ENCODE results near the gene MYO1D.

DNA sequence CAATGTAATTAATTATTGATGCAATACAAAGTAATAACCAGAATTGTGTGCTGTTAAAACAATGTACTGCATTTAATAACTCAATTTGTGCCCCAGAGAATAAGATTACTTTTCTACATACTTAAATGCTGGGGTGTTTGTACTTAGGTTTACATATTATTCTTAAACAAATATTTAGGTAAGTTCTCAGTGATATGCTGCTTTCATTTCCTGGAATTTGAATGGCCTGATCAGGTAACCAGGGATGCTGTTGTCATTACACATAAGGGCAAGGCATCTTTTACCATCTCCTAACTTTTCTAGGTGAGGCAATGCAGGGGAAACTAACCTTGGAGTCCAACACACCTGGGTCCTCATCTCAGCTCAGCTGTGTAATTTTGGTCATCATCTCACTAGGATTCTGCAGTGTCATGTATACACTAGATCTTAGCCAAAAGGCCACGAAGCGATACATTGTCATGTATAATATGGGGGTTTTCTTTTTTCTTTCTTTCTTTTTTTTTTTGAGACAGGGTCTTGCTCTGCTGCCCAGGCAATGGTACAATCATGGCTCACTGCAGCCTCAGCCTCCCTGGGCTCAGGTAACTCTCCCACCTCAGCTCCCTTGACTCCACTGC, 45.2 kb downstream of the MYO1D start:
- TF ChIP-seq, protein P1, sequence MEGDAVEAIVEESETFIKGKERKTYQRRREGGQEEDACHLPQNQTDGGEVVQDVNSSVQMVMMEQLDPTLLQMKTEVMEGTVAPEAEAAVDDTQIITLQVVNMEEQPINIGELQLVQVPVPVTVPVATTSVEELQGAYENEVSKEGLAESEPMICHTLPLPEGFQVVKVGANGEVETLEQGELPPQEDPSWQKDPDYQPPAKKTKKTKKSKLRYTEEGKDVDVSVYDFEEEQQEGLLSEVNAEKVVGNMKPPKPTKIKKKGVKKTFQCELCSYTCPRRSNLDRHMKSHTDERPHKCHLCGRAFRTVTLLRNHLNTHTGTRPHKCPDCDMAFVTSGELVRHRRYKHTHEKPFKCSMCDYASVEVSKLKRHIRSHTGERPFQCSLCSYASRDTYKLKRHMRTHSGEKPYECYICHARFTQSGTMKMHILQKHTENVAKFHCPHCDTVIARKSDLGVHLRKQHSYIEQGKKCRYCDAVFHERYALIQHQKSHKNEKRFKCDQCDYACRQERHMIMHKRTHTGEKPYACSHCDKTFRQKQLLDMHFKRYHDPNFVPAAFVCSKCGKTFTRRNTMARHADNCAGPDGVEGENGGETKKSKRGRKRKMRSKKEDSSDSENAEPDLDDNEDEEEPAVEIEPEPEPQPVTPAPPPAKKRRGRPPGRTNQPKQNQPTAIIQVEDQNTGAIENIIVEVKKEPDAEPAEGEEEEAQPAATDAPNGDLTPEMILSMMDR (IDR thresholded peaks at IDR 0.05), result no peak
- no peak for TF ChIP-seq POLR2AphosphoS5 (IDR thresholded peaks at IDR 0.05)
